Right hindlimb (tissue), 1 donor: Measurements from ENCODE around the gene SMTNL1.
A peak's percentile ranks its signal among the peaks of the same experiment; 100 is the strongest.

Experiments
- DNase-seq: peaks from one replicate; pipeline ENCODE4 v3.0.0-alpha.2; 2018

SMTNL1 gene

GRCh38 chr11:57546869-57547475 lies 9.6 kb downstream of the SMTNL1 start:
- no peak for DNase-seq

GRCh38 chr11:57547854-57548377 lies 10.5 kb downstream of the SMTNL1 start:
- DNase-seq: no peak

GRCh38 chr11:57549983-57550382 lies 12.6 kb downstream of the SMTNL1 start:
- DNase-seq: no peak

- DNase-seq: no peak
Observed at GRCh38 chr11:57551941-57552340, 14.5 kb downstream of the SMTNL1 start.

GRCh38 chr11:57552479-57552878 lies 15.1 kb downstream of the SMTNL1 start:
- no peak for DNase-seq

GRCh38 chr11:57555393-57555792 lies 18.0 kb downstream of the SMTNL1 start:
- DNase-seq: no peak

- DNase-seq: no peak
Observed at GRCh38 chr11:57556041-57556440, 18.6 kb downstream of the SMTNL1 start.

- no peak for DNase-seq
Observed at GRCh38 chr11:57560146-57560545, 22.8 kb downstream of the SMTNL1 start.

GRCh38 chr11:57562596-57562995 lies 25.2 kb downstream of the SMTNL1 start:
- no peak for DNase-seq

GRCh38 chr11:57566005-57566904 lies 28.9 kb downstream of the SMTNL1 start:
- DNase-seq: no peak

GRCh38 chr11:57566905-57567514 lies 29.6 kb downstream of the SMTNL1 start:
- no peak for DNase-seq

- peak; percentile 88 for DNase-seq
Observed at GRCh38 chr11:57567515-57568329, 30.3 kb downstream of the SMTNL1 start, which contains the start of gene UBE2L6. Gene UBE2L6, minus strand, starts transcription at chr11:57567672. Its CDS starts 61 bp downstream, at chr11:57567611.

- DNase-seq: no peak
Observed at GRCh38 chr11:57568330-57568766, 31.0 kb downstream of the SMTNL1 start.

GRCh38 chr11:57571606-57572005 lies 34.2 kb downstream of the SMTNL1 start:
- no peak for DNase-seq

GRCh38 chr11:57574061-57574460 lies 36.7 kb downstream of the SMTNL1 start:
- no peak for DNase-seq

- DNase-seq: no peak
Observed at GRCh38 chr11:57584341-57584740, 46.9 kb downstream of the SMTNL1 start.

GRCh38 chr11:57585301-57585700 lies 47.9 kb downstream of the SMTNL1 start:
- DNase-seq: no peak

- DNase-seq: no peak
Observed at GRCh38 chr11:57586711-57587245, 49.4 kb downstream of the SMTNL1 start.

- no peak for DNase-seq
Observed at GRCh38 chr11:57588046-57588710, 50.8 kb downstream of the SMTNL1 start.

- no peak for DNase-seq
Observed at GRCh38 chr11:57596266-57596885, 59.0 kb downstream of the SMTNL1 start.

- no peak for DNase-seq
Observed at GRCh38 chr11:57597461-57597915, 60.1 kb downstream of the SMTNL1 start, which contains the start of gene SERPING1. Gene SERPING1, plus strand, starts transcription at chr11:57597685. Its CDS starts 586 bp downstream, at chr11:57598271.
